Heart left ventricle (tissue), 16 donors: ENCODE measurements around the gene LRP1. TPM values are rescaled to one million over a fixed set of nuclear protein-coding genes. Genes with fewer than 3 reads are reported as not detected.

Experiments used
- ATAC-seq, 4 donors: fragments of 200-7000 bp; cut with Tn5 transposase; one replicate each; pipeline ENCODE4 v1.9.1; 2020 to 2022; ENCODE audit warnings: moderate library complexity in 4 of 4, mild to moderate bottlenecking in 3 of 4, moderate number of reproducible peaks in 1 of 4
- DNase-seq, 5 donors: peaks; one replicate each; pipeline ENCODE4 v3.0.0-alpha.2; 2020
- H3K27ac ChIP-seq, 12 donors: fragments of 200-600 bp; sonication (generic) in 4 of 12; one replicate each; pipeline versions ENCODE4 v1.5.0 to v1.8.0; 2016 to 2022; ENCODE audit warnings: mild to moderate bottlenecking in 2 of 12
- H3K27me3 ChIP-seq, 9 donors: fragments of 200-600 bp; sonication (generic) in 2 of 9; one replicate each; pipeline versions ENCODE4 v1.5.1 to v1.8.0; 2016 to 2022; ENCODE audit warnings: mild to moderate bottlenecking in 3 of 9
- H3K36me3 ChIP-seq, 9 donors: fragments of 200-600 bp; sonication (generic) in 2 of 9; one replicate each; pipeline versions ENCODE4 v1.5.0 to v1.8.0; 2018 to 2022; ENCODE audit warnings: mild to moderate bottlenecking in 2 of 9
- H3K4me1 ChIP-seq, 12 donors: fragments of 200-600 bp; sonication (generic) in 4 of 12; one replicate each; pipeline versions ENCODE4 v1.5.0 to v1.8.0; 2016 to 2022; ENCODE audit warnings: mild to moderate bottlenecking in 3 of 12
- H3K4me3 ChIP-seq, 12 donors: fragments of 200-600 bp; sonication (generic) in 4 of 12; one replicate each; pipeline versions ENCODE4 v1.5.0 to v1.8.0; 2017 to 2022; ENCODE audit warnings: mild to moderate bottlenecking in 9 of 12, moderate library complexity in 4 of 12
- H3K9me3 ChIP-seq, 12 donors: fragments of 200-600 bp; sonication (generic) in 4 of 12; one replicate each; pipeline versions ENCODE4 v1.5.0 to v1.8.0; 2016 to 2022; ENCODE audit warnings: mild to moderate bottlenecking in 1 of 12
- CTCF ChIP-seq, 12 donors: fragments of 200-600 bp; sonication (generic) in 4 of 12; IDR thresholded peaks; one replicate each; pipeline versions ENCODE4 v1.5.0 to v1.8.0; 2018 to 2022; ENCODE audit warnings: antibody characterized with exemption in 12 of 12, mild to moderate bottlenecking in 5 of 12
- POLR2A ChIP-seq, 2 donors: fragments of 450-650 bp; IDR thresholded peaks; one replicate each; pipeline ENCODE4 v1.6.1; 2017; ENCODE audit warnings: antibody characterized with exemption in 2 of 2, mild to moderate bottlenecking in 2 of 2, moderate library complexity in 2 of 2
- WGBS, 4 donors: extraction: QIAGEN DNeasy Blood & Tissue Kit in 2 of 4; methylation state at CpG; one replicate each; pipeline versions ENCODE4 v1.1.5 to v1.1.7; 2013 to 2018; 5-methylcytosine and 5-hydroxymethylcytosine counted together
- intact Hi-C, 10 donors: fragments of 100-400 bp; cut with DNase I; formaldehyde crosslinking; loops; one replicate each; pipeline versions ENCODE4 v1.11.1 to v1.14.2; 2022
- polyA plus RNA-seq, 2 donors: library from polyadenylated mRNA; stranded (reverse); fragments of 200-250 nt; gene quantifications; one replicate each; pipeline ENCODE4 v1.2.3, GENCODE V29; 2013
- total RNA-seq, 9 donors: library from RNA; depleted of rRNA in 2 of 9; stranded (reverse); fragments of >200 nt in 2 of 9; fragmentation: NEBNext Ultra II Directional in 3 of 9; extraction: Animal tissue kit (Norgen Biotek cat#: 25700) in 3 of 9; gene quantifications; one replicate each; pipeline versions ENCODE4 v1.1.0 to v1.2.4, GENCODE V29; 2016 to 2023
- donor health status: ischemic (EF 13 %, LVEDD 7.1; RV severe dilation, severe dysfunction).
- donor health status: healthy with polysubstance abuse.
- donor health status: DM: no; HTN: yes; CAD: no.
- donor health status: DM: no; HTN: no; CAD: no.
- donor health status: ischemic (EF 25% LVEDD 6.9; RV normal size, moderate dysfunction).
- donor health status: ischemic (EF 25% LVEDD 5.7; RV mildly dilated, moderate dysfunction).
- donor health status: healthy.
- donor health status: DM: yes; HTN: yes; CAD: no.
- donor health status: ischemic (EF 35%, LVEDD 5.7; RV mildly dilated, moderate dysfunction).
- donor health status: nonischemic (EF 11% LVEDD 7.7; RV severe dilation, severe dysfunction).
- donor health status: DM: yes; HTN: yes; CAD: no.
- donor health status: PGD.
- donor health status: ischemic (EF 29% LVEDD 5.4; RV normal size, mild dysfunction).
- donor health status: nonischemic (EF 23%, LVEDD 6.1; RV moderate dilation, normal function).

Gene LRP1
- total and polyA plus RNA-seq, 11 donors, result 23.0 to 316 (median 69.0) TPM

- H3K27ac ChIP-seq, result peak overlapping the region in 9 of 12 donors; percentile 15 to 65 (median 58)
- DNase-seq (no peak), ATAC-seq (no peak)
- TF ChIP-seq POLR2A (IDR thresholded peaks at IDR 0.05) (no peak), CTCF (IDR thresholded peaks at IDR 0.05) (no peak)
- peaks cover 3 to 32% (median 19%) of the 10 kb centered on the region in 9 donors for H3K27me3 ChIP-seq
- intact Hi-C loops, result loop anchor here in 7 of 10 donors (1.0 to 5.0 kb wide), 8 partner anchors 26 to 250 kb away; partner anchors contain the start of genes GLI1 (in 1 of the 7) and INHBE (in 1 of the 7)
- H3K4me3 ChIP-seq, result no peak overlapping the region
- 53 to 67% (median 61%) methylated on average over 7 of the region's 7 CpGs for WGBS, 4 donors
- H3K36me3 ChIP-seq, result peaks cover 0 to 52% (median 28%) of the 10 kb centered on the region in 9 donors
- H3K4me1 ChIP-seq, result peaks cover 14 to 64% (median 47%) of the 10 kb centered on the region in 12 donors
- H3K9me3 ChIP-seq, result no peaks in the 10 kb centered on the region
Observed at GRCh38 chr12:57212701-57213057, 84.4 kb downstream of the LRP1 start.

- DNase-seq (peak; percentile 87 to 90 (median 88)), ATAC-seq (peak; percentile 49 to 78 (median 56))
- intact Hi-C loops, result loop anchor here in 7 of 10 donors (1.0 to 5.0 kb wide), 8 partner anchors 26 to 249 kb away; partner anchors contain the start of genes GLI1 (in 1 of the 7) and INHBE (in 1 of the 7)
- Histone ChIP-seq H3K4me1 (peaks cover 12 to 61% (median 43%) of the 10 kb centered on the region in 12 donors), H3K27me3 (peaks cover 3 to 37% (median 23%) of the 10 kb centered on the region in 9 donors), H3K4me3 (peak overlapping the region in 1 of 12 donors; percentile 4), H3K36me3 (peaks cover 0 to 47% (median 26%) of the 10 kb centered on the region in 9 donors), H3K9me3 (no peaks in the 10 kb centered on the region), H3K27ac (peak overlapping the region in 9 of 12 donors; percentile 15 to 65 (median 58))
- WGBS, 4 donors, result 4 to 9% (median 7%) methylated on average over 16 of the region's 16 CpGs
- TF ChIP-seq CTCF (IDR thresholded peaks at IDR 0.05) (peak; percentile 88 to 97 (median 94)), POLR2A (IDR thresholded peaks at IDR 0.05) (no peak)
Observed at GRCh38 chr12:57213058-57213715, 84.9 kb downstream of the LRP1 start.

DNA sequence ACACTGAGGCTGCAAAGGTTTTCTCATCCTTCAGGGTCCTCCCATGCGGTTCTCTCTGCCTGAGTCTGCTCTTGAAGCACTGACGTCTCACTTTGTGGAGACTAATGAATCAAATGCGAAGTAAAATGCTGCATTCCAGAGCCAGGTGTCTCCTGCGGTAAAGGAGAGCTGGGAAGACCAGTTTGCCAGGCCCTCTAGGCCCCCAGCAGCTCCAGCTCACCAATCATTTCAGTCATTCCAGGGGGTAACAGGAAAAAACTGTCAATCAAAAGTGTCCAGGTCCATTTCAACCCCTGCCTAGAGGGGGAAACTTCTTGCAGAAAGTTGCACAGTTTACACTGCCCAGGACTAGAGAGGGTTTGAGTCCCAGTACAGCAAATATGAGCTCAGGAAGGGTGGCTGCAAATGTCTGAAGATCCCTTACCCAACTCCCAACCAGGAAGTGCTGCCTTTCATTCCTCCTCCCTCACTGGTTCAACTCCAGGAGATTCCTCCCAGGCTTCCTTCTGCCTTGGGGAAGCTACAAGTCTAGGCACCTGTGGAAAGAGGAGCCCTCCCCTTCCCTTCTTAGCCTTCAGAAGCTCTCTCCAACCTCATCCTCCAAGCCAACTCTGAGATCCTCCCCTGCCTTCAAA lies 85.6 kb downstream of the LRP1 start:
- Histone ChIP-seq H3K36me3 (peaks cover 0 to 40% (median 24%) of the 10 kb centered on the region in 9 donors), H3K27me3 (peaks cover 3 to 44% (median 27%) of the 10 kb centered on the region in 9 donors), H3K4me3 (no peak overlapping the region), H3K4me1 (peaks cover 8 to 54% (median 37%) of the 10 kb centered on the region in 12 donors), H3K27ac (peak overlapping the region in 3 of 12 donors; percentile 27 to 58 (median 54)), H3K9me3 (no peaks in the 10 kb centered on the region)
- no peak for TF ChIP-seq POLR2A (IDR thresholded peaks at IDR 0.05)
- no peak for TF ChIP-seq CTCF (IDR thresholded peaks at IDR 0.05)
- DNase-seq (no peak), ATAC-seq (peak in 1 of 4 donors; percentile 0)
- intact Hi-C loops, result loop anchor here (1.0 to 5.0 kb wide), 11 partner anchors 17 to 248 kb away; partner anchors contain the start of genes GLI1 (in 1 of the 10) and INHBE (in 1 of the 10)
- WGBS, 4 donors, result 62 to 71% (median 63%) methylated on average over 4 of the region's 4 CpGs

DNA sequence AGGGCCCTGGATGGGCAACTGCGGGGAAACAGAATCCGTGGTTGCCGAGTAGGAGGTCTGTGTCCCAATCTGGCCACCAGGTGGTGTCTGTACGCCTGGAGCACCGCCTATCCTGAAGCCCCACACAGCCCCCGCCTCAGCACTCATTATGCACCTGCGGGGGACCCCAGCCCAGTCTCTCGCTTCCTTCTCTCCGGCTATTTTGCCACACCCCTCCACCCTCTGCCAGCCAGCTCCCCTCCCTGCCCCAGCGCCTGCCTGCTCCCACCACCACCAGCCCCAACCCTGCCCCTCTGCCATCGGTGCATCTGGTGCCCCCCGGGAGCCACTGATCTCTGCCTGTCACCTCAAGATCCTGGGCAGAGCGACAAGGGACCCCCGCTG lies 86.1 kb downstream of the LRP1 start:
- intact Hi-C loops, result loop anchor here in 8 of 10 donors (1.0 to 5.0 kb wide), 8 partner anchors 16 to 243 kb away; partner anchors contain the start of genes GLI1 (in 1 of the 8) and INHBE (in 1 of the 8)
- no peaks in the 10 kb centered on the region for H3K9me3 ChIP-seq
- peaks cover 8 to 49% (median 33%) of the 10 kb centered on the region in 12 donors for H3K4me1 ChIP-seq
- no peak overlapping the region for H3K27ac ChIP-seq
- H3K27me3 ChIP-seq, result peaks cover 3 to 49% (median 31%) of the 10 kb centered on the region in 9 donors
- DNase-seq (peak in 4 of 5 donors; percentile 55 to 79 (median 71)), ATAC-seq (peak; percentile 18 to 68 (median 56))
- WGBS, 4 donors, result 2 to 5% (median 3%) methylated on average over 14 of the region's 14 CpGs
- H3K36me3 ChIP-seq, result peaks cover 0 to 35% (median 24%) of the 10 kb centered on the region in 9 donors
- no peak overlapping the region for H3K4me3 ChIP-seq
- TF ChIP-seq CTCF (IDR thresholded peaks at IDR 0.05), result peak; percentile 56 to 78 (median 69)
- TF ChIP-seq POLR2A (IDR thresholded peaks at IDR 0.05), result no peak
